Dedifferentiated amniotic fluid mesenchymal stem cell (primary cell): Measurements from ENCODE around the gene DDX39B.
"Not testable (repeated sequence)": the region's sequence is repeated elsewhere in the genome, so short reads cannot be mapped to it uniquely, and the experiment has no call there.

Source experiments
- DNase-seq: peaks from one replicate; pipeline ENCODE4 v3.0.0-alpha.2; 2016; ENCODE audit errors: extremely low spot score

The DDX39B gene

GRCh38 chr6:31528821-31529328, 12.9 kb downstream of the DDX39B start, which contains the start of gene MCCD1:
Gene MCCD1, plus strand, starts transcription at chr6:31528962. Its CDS starts 53 bp downstream, at chr6:31529015.
- no peak for DNase-seq

GRCh38 chr6:31528307-31528777, 13.5 kb downstream of the DDX39B start:
- DNase-seq: no peak

- DNase-seq: no peak
These were observed 15.7 kb downstream of the DDX39B start for GRCh38 chr6:31525932-31526591.

- no peak for DNase-seq
These were observed 16.3 kb downstream of the DDX39B start for GRCh38 chr6:31525553-31525931.

GRCh38 chr6:31521835-31522234, 20.0 kb downstream of the DDX39B start:
- DNase-seq: no peak

DNA sequence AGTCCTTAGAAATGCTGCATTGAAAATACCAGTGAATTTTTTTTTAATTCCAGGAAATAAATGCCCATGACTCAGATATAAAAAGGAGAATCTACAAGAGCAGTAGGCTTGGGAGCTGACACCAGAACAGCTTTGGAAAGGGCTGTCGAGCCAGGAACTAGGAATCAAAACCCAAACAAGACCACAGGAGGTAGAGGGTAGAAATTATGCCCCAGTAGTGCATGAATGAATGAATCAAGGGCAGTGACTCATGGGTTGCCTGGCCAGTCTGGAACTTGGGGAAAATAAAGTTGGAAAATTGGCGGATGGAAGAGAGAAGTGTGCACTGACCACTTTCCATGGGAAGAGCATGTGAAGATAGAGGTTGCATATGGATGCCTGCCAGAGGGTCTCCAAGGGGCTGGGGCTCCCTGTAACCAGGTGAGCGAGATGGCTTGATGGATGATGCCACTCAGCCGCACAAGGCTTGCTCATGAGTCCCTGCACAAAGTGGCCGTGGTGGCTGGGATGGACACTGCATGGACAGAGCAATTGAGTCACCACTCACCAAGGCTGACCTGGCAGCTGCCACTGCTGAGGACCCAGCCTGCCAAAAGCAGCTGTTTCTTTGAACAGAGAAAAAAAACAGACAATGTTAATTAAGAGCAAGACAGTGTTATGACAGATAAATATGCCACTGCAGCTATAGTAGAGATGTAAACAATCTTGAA, 28.2 kb downstream of the DDX39B start:
- DNase-seq: no peak

GRCh38 chr6:31510007-31510406, 31.8 kb downstream of the DDX39B start:
- no peak for DNase-seq

DNA sequence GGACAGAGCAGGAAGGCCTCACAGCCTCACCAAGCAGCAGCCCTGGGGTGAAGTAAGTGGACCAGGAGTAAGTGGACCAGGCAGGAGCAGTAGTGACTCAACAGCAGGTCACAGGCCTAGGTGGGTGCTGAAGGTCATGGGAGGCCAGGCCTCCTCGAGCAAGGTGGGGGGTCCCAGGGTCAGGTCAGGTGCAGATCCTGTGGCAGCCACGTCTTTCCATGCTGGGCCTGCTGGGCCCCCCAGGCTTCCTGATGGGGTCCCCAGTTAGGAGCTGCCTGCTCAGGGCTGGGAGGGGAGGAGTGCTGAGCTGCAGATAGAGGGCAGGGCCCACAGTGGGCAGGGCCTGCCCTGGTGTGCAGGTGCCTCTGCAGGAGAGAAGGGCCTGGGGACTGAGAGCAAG, 32.8 kb downstream of the DDX39B start:
- DNase-seq: not testable (repeated sequence)

GRCh38 chr6:31502586-31502985, 39.2 kb downstream of the DDX39B start:
- DNase-seq: no peak

DNA sequence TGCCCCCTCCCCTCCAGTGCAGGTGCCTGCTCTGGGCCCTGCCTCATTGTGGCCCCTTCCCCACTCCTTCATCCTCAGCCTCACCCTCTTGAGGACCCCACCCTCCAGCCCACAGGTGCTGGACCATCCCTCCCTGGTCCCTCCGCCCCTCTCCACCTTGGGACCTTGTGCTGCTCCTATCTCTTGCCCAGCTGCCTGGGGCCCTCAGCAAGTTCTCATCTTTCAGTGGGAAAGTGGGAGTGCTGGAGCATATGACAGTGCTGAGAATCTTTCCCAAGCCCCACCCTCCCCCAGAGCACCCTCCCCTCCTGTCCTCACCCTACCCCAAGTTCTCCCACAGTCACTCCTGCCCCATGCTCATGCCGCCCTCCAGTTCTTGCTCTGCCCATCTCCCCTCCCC, 42.2 kb downstream of the DDX39B start:
- DNase-seq: not testable (repeated sequence)

- DNase-seq: no peak
These were observed 43.1 kb downstream of the DDX39B start for GRCh38 chr6:31498748-31499147.

DNA sequence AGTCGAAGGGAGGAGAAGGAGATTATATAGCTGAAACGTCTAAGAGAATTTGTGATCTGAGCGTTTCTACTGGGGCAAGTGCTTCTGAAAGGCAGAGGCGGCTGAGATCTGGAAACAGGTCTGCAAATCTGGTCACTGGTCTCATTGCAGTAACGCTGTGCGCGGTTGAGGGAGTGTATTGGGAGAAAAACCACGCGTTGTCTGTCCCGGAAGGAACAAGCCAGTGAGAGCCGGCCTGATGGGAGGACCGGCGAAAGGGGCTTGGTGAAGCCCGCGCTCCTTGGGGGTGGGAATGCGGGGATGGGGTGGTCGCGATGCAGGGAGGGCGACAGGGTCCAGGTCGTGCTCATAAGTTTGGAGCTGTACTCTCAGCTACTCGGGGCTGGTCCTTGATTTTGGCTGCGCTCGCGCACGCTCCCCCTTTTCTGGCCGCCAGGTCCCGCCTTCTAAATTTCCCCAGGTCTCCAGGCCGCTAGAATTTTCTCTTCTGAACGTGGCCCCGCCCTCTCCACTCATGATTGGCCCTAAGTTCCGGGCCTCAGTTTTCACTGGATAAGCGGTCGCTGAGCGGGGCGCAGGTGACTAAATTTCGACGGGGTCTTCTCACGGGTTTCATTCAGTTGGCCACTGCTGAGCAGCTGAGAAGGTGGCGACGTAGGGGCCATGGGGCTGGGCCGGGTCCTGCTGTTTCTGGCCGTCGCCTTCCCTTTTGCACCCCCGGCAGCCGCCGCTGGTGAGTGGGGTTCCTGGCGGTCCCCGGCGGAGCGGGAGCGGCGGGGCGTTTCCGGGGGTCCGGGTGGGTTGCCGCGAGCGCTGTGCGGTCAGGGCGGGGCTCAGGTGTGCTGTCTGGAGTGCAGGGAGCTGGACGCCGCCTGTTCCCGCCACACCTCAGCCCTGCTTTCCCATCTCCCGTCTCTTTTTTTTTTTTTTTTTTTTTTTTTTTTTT, 44.0 kb downstream of the DDX39B start, which contains the start of gene MICB:
TSS of gene MICB (plus strand) at position 615 of the 946 bp plus-strand sequence. CDS start at position 664, 49 bp downstream.
- DNase-seq: peak; percentile 49

- DNase-seq: not testable (repeated sequence)
These were observed 45.0 kb downstream of the DDX39B start for GRCh38 chr6:31496826-31497225.

- peak; percentile 27 for DNase-seq
These were observed 46.2 kb downstream of the DDX39B start for GRCh38 chr6:31495580-31495979.

GRCh38 chr6:31493875-31494694, 47.7 kb downstream of the DDX39B start:
- peak; percentile 64 for DNase-seq

- not testable (repeated sequence) for DNase-seq
These were observed 48.3 kb downstream of the DDX39B start for GRCh38 chr6:31493550-31493874.

DNA sequence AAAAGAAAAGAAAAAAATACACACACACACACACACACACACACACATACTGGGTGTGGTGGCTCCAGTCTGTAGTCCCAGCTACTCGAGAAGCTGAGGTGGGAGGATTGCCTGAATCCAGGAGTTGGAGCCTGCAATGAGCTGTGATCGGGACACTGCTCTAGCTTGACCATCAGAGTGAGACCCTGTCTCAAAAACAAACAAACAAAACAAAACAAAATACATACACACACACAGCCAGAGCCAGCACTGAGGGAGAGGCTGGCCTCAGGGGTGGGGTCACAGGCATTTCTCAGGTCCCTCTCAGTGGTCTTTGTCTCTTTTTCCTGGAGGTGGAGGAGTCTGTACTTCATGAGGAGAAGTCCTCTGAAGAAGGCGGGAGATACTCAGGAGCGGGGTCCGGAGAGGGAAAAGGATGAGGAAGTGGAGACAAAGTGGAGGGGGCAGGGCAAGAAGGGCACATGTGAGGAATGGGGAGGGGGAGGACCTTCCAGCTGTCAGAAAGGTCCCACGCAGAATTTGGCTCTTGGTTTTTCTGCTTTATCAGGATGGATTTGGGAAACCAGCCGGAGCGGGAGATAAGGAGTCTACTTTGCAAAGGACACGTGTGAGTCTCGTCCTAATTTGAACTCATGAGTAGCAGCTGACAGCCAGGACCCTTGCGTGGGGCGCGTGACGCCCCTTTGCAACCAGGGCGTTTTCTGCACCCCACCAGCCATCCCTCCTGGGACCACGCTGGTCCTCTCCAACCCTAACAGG, 51.5 kb downstream of the DDX39B start:
- DNase-seq: no peak

DNA sequence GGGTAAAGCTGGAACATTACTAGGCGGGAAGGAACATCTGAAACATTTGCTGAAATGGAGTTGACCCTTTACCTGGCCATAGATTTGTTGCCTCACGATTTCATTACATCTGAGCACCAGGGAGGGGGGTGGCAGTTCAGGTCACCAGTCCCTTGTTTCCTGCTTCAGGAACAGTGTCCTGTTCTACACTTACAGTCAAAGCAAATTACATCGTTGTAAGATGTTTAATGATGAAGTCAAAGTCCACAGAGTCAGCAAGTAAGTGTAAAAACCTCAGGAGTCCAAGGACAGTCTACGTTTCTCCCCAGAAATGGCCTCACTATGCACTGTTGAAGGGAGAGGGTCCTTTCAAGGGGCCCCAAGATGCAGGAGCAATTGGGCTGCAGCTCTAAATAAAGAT, 52.7 kb downstream of the DDX39B start:
- DNase-seq: no peak

- not testable (repeated sequence) for DNase-seq
These were observed 54.1 kb downstream of the DDX39B start for GRCh38 chr6:31487674-31488073.
